ENCODE data around the gene FHOD3. TPM values are rescaled to one million over a fixed set of nuclear protein-coding genes. Genes with fewer than 3 reads are reported as not detected.

Gene FHOD3
- total and polyA plus RNA-seq, 9 of the 15 experiments (the other 6 are each of a cell fraction or from before 2014, with no cell fraction given): 0.11 TPM; not detected in 8

GRCh38 chr18:36704156-36704555, 406.6 kb downstream of the FHOD3 start (continued):
- TF ChIP-seq MGA (IDR thresholded peaks at IDR 0.05) (no peak), PHF20 (IDR thresholded peaks at IDR 0.05; ENCODE audit: partially characterized antibody) (no peak), CBX1 (IDR thresholded peaks at IDR 0.05; ENCODE audit: low read depth) (no peak), LCOR (CRISPR knock-in tag; IDR thresholded peaks at IDR 0.05) (no peak), ARID1B (IDR thresholded peaks at IDR 0.05) (no peak), KDM4B (IDR thresholded peaks at IDR 0.05; ENCODE audit: borderline replicate concordance in 2 of 2, low read depth in 1 of 2) (no peak)

Data from K562 (cell line).